ENCODE results near the gene CACNA2D2. TPM values are rescaled to one million over a fixed set of nuclear protein-coding genes. Genes with fewer than 3 reads are reported as not detected.

The CACNA2D2 gene
- total and polyA plus RNA-seq, 12 donors: 0.09 to 2.0 (median 0.60) TPM

DNA sequence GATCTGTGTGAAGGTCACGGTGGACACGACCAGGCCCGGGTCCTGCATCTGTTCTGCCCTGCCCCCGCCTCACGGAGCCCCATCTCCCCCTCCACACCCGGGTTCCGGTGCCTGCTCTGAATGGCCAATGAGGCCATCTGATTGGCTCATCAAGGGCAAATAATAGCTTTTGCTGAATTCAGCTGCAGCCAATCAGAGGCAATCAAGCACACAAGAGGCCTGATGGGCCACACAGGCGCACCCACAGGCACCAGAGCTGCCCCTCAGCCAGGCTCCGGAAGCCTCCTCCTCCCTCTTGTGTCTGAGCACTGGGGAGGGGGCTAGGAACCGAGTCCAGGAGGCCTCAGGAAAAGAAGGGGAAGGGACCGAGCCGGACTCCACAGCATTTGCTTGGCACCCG lies 49.5 kb downstream of the CACNA2D2 start:
- 72 to 79% (median 76%) methylated on average over 11 to 13 of the region's 13 CpGs for WGBS, 4 donors
- Histone ChIP-seq H3K4me1 (replicated peaks in 1 of 2) (no peaks in the 10 kb centered on the region), H3K36me3 (replicated peaks in 1 of 2) (no peaks in the 10 kb centered on the region), H3K27ac (no peak overlapping the region), H3K27me3 (no peaks in the 10 kb centered on the region), H3K4me3 (no peak overlapping the region), H3K9me3 (replicated peaks in 1 of 3) (no peaks in the 10 kb centered on the region)
- no peak for DNase-seq
- TF ChIP-seq, protein P1, sequence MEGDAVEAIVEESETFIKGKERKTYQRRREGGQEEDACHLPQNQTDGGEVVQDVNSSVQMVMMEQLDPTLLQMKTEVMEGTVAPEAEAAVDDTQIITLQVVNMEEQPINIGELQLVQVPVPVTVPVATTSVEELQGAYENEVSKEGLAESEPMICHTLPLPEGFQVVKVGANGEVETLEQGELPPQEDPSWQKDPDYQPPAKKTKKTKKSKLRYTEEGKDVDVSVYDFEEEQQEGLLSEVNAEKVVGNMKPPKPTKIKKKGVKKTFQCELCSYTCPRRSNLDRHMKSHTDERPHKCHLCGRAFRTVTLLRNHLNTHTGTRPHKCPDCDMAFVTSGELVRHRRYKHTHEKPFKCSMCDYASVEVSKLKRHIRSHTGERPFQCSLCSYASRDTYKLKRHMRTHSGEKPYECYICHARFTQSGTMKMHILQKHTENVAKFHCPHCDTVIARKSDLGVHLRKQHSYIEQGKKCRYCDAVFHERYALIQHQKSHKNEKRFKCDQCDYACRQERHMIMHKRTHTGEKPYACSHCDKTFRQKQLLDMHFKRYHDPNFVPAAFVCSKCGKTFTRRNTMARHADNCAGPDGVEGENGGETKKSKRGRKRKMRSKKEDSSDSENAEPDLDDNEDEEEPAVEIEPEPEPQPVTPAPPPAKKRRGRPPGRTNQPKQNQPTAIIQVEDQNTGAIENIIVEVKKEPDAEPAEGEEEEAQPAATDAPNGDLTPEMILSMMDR (IDR thresholded peaks at IDR 0.05): no peak
- TF ChIP-seq POLR2A (IDR thresholded peaks at IDR 0.05): no peak
- intact Hi-C loops (cut with DNase I): no loop called here

DNA sequence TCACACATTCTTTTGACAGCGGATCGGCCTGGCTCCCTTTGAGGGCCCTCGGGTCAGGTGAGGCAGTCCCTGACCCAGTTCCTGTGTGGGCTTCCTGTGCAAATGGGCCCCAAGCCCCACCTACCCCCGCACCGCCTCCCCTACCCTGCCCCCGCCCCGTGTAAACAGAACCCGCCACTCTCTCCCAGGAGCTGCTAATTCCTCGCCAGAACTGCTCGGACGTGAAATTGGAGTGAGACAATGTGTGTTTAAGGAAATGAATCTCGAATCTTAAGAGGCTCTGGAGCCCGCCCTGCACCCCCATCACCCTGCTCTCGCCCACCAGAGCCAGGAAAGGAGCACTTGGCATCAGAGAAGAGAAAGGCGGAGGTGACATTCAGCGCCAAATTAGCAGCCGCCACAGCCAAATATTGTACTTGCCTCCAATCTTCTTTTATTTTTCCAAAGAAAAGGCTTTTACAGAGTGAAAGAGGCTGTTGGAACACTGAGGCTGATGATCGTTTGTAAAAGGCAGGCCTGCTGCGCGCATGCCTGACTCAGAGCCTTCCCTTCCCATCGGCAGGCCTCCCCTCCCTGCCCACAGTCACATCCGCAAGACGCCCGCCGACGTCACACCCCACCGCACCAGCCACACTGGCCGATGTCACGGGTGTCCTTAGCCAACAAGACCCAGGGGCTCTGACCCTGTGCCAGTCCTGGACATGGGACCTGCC lies 53.1 kb downstream of the CACNA2D2 start:
- TF ChIP-seq, protein P1 (IDR thresholded peaks at IDR 0.05): no peak
- TF ChIP-seq POLR2A (IDR thresholded peaks at IDR 0.05): no peak
- Histone ChIP-seq H3K27ac (peak overlapping the region in 1 of 5 donors; percentile 69), H3K4me3 (peak overlapping the region in 1 of 4 donors; percentile 19), H3K27me3 (no peaks in the 10 kb centered on the region), H3K9me3 (replicated peaks in 1 of 3) (no peaks in the 10 kb centered on the region), H3K36me3 (replicated peaks in 1 of 2) (no peaks in the 10 kb centered on the region), H3K4me1 (replicated peaks in 1 of 2) (no peaks in the 10 kb centered on the region)
- peak; percentile 22 to 78 (median 48) for DNase-seq
- WGBS, 4 donors: 54 to 65% (median 55%) methylated on average over 12 to 29 of the region's 29 CpGs
- intact Hi-C loops (cut with DNase I): no loop called here

DNA sequence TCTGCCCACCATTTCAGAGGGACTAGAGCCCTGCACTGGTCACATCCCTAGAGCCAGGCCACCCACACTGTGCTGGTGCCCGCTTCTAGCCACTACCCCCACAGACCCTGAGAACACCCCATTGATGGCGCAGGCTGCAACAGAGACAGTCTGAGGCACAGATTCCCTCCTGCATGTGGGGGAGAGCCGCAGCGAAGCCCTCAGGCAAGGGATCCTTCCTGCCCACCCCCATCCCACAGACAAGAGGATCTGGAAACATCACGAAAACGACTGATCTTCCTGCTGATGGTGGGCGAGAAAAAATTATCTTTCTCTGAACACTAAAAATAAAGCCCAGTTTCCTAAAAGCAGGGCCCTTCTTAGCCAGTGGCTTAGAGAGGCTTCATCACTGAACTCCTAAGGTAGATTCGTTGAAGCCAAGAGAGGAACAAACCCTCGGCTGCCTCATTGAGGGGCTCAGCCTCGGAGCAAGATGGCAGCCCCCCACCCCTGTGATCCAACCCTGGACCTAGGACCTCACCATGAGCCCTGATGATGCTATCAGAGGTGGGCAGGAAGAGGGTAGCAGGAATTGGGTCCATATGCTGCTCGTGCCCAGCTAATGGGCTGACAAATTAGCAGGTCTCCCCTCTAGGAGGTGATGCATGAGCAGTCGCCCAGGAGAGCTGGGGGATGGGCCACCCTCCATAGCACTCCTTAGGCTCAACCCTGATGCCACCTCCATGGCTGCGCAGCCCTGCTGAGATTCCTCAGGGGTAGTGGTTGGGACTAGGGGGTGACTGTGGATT lies 54.5 kb downstream of the CACNA2D2 start:
- no peak overlapping the region for H3K27ac ChIP-seq
- DNase-seq: no peak
- no peak for TF ChIP-seq POLR2A (IDR thresholded peaks at IDR 0.05)
- TF ChIP-seq, protein P1 (IDR thresholded peaks at IDR 0.05): no peak
- H3K36me3 ChIP-seq (replicated peaks in 1 of 2): no peaks in the 10 kb centered on the region
- WGBS, 4 donors: 84 to 91% (median 87%) methylated on average over 10 to 13 of the region's 13 CpGs
- H3K4me1 ChIP-seq (replicated peaks in 1 of 2): no peaks in the 10 kb centered on the region
- intact Hi-C loops (cut with DNase I): no loop called here
- H3K9me3 ChIP-seq (replicated peaks in 1 of 3): no peaks in the 10 kb centered on the region
- no peak overlapping the region for H3K4me3 ChIP-seq
- H3K27me3 ChIP-seq: no peaks in the 10 kb centered on the region

DNA sequence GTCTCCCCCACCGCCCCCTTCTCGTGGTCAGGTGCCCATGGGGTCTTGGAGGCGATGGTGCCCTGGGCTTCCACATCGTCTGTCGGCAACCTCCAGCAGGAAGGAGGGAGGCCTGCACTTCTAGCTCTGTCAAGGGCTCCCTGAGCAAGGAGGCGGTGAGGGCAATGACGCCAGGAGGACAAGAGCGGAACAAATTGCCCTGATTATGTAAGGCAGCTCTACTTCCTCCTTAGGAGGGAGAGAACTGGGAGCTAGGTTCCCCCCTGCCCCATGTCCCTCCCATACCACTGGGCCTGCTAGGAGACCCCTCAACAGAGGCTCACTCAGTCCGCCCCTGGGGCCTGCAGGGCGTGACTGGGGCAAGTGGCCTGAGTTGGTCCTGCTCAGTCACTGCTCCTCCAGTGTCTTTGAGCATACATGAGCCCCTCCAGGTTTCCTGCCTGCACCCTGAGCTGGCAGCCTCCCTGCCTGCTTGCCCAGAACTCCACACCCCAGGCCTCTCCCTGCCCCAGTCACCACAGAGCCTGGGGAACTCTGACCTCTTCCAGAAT lies 56.1 kb downstream of the CACNA2D2 start:
- H3K36me3 ChIP-seq (replicated peaks in 1 of 2): no peaks in the 10 kb centered on the region
- intact Hi-C loops (cut with DNase I): no loop called here
- peak in 1 of 7 donors; percentile 19 for DNase-seq
- no peak overlapping the region for H3K4me3 ChIP-seq
- H3K27me3 ChIP-seq: no peaks in the 10 kb centered on the region
- no peak for TF ChIP-seq POLR2A (IDR thresholded peaks at IDR 0.05)
- TF ChIP-seq, protein P1 (IDR thresholded peaks at IDR 0.05): no peak
- 70 to 84% (median 82%) methylated on average over 3 to 10 of the region's 10 CpGs for WGBS, 4 donors
- H3K9me3 ChIP-seq (replicated peaks in 1 of 3): no peaks in the 10 kb centered on the region
- no peaks in the 10 kb centered on the region for H3K4me1 ChIP-seq (replicated peaks in 1 of 2)
- H3K27ac ChIP-seq: no peak overlapping the region

Data from adrenal gland (tissue), 12 donors.